RPMI8226 (cell line): ENCODE data around the gene EIF2B5.
A peak's percentile ranks its signal among the peaks of the same experiment; 100 is the strongest.

Source experiments
- DNase-seq: peaks from one replicate; pipeline ENCODE4 v3.0.0-alpha.2; 2015

EIF2B5 gene

GRCh38 chr3:184174646-184175492 is 39.7 kb downstream of the EIF2B5 start, which contains the start of gene AP2M1:
TSS of gene AP2M1 (plus strand) at chr3:184174855. CDS start at chr3:184176994, 2,139 bp downstream.
- peak; percentile 99 for DNase-seq

GRCh38 chr3:184175506-184175905 is 40.3 kb downstream of the EIF2B5 start:
- DNase-seq: no peak

- DNase-seq: no peak
Observed at GRCh38 chr3:184175981-184176376, 40.8 kb downstream of the EIF2B5 start.

DNA sequence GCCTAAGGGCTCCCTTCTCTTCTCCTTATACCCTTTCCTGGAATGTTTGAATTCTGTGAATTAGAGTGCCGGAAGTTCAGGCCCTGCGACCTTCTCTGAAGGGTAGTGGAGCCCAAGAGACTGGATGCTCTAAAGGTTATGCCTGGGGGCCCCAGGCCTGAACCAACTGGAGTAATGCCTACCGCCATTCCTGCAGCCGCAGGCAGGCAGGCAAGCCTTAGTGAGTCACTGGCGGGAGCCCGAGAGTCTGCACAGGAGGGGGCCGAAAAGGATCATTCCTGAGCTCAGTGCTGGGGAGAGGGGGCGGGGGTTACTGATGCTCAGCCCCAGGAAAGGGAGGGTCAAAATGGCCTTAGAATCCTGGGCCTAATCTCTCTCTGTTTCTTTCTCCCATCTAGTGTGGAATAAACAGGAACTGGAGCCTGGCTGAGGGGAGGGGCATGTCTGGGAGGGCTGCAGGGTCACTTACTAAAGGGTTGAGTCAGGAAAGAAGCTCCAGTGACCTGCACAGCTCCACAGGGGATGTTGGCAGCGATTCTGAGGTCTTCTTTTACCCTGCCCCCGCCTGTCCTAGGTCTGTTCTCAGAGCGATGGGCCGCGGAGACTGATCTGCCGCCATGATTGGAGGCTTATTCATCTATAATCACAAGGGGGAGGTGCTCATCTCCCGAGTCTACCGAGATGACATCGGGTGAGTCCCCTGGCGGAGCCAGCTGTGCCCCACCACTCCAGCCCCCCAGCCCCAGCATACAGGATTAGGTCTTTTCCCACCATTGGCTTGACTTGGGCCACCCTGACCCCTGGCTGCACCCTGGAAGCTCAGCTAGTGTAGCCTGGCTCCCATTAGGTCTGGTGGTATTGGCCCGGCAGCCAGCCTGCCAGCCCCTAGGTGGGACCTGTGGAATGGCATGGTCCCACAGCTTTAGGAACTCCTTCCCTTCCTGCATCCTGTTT is 41.5 kb downstream of the EIF2B5 start:
- DNase-seq: no peak

- DNase-seq: no peak
Observed at GRCh38 chr3:184177331-184177731, 42.2 kb downstream of the EIF2B5 start.

GRCh38 chr3:184177767-184178306 is 42.7 kb downstream of the EIF2B5 start:
- no peak for DNase-seq

GRCh38 chr3:184178521-184179138 is 43.5 kb downstream of the EIF2B5 start:
- DNase-seq: no peak

GRCh38 chr3:184180165-184180564 is 45.0 kb downstream of the EIF2B5 start:
- no peak for DNase-seq

- no peak for DNase-seq
Observed at GRCh38 chr3:184181596-184181995, 46.4 kb downstream of the EIF2B5 start.

GRCh38 chr3:184183679-184184078 is 48.5 kb downstream of the EIF2B5 start:
- no peak for DNase-seq

DNA sequence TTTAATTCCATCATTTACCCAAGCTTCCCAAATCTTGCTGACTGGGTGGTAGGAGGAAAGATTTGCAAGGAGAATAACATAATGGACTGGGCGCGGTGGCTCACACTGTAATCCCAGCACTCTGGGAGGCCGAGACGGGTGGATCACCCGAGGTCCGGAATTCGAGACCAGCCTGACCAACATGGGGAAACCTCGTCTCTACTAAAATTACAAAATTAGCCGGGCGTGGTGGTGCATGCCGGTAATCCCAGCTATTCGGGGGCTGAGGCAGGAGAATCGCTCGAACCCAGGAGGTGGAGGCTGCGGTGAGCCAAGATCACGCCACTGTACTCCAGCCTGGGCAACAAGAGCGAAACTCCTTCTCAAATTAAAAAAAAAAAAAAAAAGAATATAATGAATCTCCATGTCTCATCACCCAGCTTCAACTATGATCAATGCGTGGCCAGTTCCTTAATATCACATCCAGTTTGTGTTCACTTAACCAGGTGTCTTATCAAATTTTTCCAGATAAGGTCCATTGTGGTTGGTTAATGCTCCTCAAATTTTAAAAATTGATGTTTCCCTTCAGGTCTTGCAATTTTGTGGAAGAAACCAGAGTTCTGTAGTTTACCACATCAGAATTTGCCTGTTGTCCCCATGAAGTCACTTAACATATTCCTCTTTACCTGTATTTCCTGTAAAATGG is 49.5 kb downstream of the EIF2B5 start:
- no peak for DNase-seq

GRCh38 chr3:184185461-184186183 is 50.5 kb downstream of the EIF2B5 start:
- DNase-seq: peak; percentile 100

DNA sequence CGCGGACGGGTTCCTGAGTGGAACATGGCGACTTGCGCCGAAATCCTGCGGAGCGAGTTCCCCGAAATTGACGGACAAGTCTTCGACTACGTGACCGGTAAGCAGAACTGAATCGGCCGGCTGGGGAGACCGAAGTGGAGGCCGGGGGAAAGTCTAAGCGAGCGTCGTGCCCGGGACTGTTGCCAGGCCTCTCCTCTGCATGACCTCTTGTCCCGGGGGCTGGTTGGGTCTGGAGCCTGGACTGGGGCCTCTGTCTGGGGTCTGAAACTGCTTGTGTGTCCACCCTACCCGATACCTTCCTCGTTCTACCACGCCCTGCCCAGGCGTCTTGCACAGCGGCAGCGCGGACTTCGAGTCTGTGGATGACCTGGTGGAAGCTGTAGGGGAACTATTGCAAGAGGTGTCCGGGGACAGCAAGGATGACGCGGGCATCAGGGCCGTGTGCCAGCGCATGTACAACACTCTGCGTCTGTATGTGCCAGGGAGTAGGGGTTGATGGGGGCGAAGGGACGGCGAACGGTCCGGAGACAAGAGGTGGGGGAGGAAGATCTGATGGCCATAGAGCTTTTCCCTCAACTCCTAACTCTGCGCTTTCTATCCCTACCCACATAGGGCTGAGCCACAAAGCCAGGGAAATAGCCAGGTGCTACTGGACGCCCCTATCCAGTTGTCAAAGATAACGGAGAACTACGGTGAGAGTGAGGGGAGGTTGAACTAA is 51.2 kb downstream of the EIF2B5 start, which contains the start of gene ABCF3:
ABCF3 (plus strand) TSS at position 16 of the 718 bp plus-strand sequence; CDS start at position 25, 9 bp downstream.
- DNase-seq: no peak

DNA sequence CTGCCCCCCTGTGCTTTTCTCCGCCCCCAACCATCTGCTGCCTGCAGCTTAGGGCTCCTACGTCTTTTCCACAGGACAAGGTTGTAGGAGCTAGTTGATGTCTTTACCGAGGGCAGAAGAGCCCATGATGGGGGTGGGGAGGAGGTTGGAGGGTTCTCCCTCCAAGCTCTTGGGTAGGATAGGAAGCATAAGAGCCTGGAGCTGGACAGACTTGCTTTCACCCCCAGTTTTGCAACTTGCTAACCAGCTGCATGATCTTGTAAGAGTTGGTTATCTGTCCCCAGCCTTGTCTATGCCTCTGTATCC is 51.7 kb downstream of the EIF2B5 start:
- DNase-seq: no peak

DNA sequence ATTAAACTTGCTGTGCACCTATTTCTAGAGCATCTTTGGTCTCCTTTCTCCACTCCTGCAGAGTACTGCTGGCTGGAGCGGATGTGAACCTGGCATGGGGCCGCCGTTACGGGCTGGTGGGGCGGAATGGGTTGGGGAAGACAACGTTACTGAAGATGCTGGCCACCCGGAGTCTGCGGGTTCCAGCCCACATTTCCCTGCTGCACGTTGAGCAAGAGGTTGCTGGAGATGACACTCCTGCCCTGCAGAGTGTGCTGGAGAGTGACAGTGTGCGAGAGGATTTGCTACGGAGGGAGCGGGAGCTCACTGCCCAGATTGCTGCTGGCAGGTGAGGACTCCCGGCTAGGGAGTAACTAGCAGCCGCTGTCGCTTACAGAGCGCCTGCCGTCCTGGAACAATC is 52.9 kb downstream of the EIF2B5 start:
- DNase-seq: no peak

DNA sequence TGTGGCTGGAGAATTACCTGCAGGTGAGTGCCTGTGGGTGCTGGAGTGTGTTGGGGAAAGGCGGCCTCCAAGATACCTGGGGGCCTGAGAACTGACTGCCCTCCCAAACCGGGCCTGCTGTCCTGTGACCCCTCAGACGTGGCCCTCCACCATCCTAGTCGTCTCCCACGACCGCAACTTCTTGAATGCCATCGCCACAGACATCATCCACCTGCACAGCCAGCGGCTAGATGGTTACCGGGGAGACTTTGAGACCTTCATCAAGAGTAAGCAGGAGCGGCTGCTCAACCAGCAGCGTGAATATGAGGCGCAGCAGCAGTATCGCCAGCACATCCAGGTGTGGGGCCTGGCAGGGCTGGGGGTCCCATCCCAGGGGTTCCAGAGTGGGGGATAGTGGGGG is 54.3 kb downstream of the EIF2B5 start:
- no peak for DNase-seq

- DNase-seq: no peak
Observed at GRCh38 chr3:184192889-184193288, 57.7 kb downstream of the EIF2B5 start.

- no peak for DNase-seq
Observed at GRCh38 chr3:184193991-184194539, 58.9 kb downstream of the EIF2B5 start.
